ENCODE results near the gene MDN1.

Gene MDN1

GRCh38 chr6:89680551-89680950 lies 139.0 kb downstream of the MDN1 start:
- Histone ChIP-seq H3K4me2 (ENCODE audit: insufficient read depth, low read length) (no peak overlapping the region), H3K4me1 (ENCODE audit: insufficient read depth, low read length) (no peaks in the 10 kb centered on the region), H3K36me3 (ENCODE audit: insufficient read depth, low read length) (peaks cover 96% of the 10 kb centered on the region), H2AFZ (ENCODE audit: low read depth, low read length) (no peak overlapping the region), H3K27ac (ENCODE audit: low read length) (no peak overlapping the region), H3K79me2 (ENCODE audit: insufficient read depth, low read length) (no peaks in the 10 kb centered on the region), H4K20me1 (ENCODE audit: insufficient read depth, low read length) (no peaks in the 10 kb centered on the region), H3K27me3 (ENCODE audit: insufficient read depth, low read length, poor library complexity) (no peaks in the 10 kb centered on the region), H3K9me3 (ENCODE audit: insufficient read depth, low read length, severe bottlenecking) (no peaks in the 10 kb centered on the region), H3K9ac (ENCODE audit: low read depth, low read length) (no peak overlapping the region), H3K4me3 (ENCODE audit: low read depth in 1 of 2, low read length in 2 of 2) (no peak overlapping the region)
- ATAC-seq (ENCODE audit: insufficient read depth, low read depth) = no peak
- no peak for DNase-seq
- TF ChIP-seq, protein P1, sequence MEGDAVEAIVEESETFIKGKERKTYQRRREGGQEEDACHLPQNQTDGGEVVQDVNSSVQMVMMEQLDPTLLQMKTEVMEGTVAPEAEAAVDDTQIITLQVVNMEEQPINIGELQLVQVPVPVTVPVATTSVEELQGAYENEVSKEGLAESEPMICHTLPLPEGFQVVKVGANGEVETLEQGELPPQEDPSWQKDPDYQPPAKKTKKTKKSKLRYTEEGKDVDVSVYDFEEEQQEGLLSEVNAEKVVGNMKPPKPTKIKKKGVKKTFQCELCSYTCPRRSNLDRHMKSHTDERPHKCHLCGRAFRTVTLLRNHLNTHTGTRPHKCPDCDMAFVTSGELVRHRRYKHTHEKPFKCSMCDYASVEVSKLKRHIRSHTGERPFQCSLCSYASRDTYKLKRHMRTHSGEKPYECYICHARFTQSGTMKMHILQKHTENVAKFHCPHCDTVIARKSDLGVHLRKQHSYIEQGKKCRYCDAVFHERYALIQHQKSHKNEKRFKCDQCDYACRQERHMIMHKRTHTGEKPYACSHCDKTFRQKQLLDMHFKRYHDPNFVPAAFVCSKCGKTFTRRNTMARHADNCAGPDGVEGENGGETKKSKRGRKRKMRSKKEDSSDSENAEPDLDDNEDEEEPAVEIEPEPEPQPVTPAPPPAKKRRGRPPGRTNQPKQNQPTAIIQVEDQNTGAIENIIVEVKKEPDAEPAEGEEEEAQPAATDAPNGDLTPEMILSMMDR (IDR thresholded peaks at IDR 0.05; ENCODE audit: borderline replicate concordance, extremely low read depth, low read length, poor library complexity, severe bottlenecking) = no peak
- no peak for TF ChIP-seq EZH2 (IDR thresholded peaks at IDR 0.05; ENCODE audit: borderline replicate concordance, low read depth, low read length, severe bottlenecking)

DNA sequence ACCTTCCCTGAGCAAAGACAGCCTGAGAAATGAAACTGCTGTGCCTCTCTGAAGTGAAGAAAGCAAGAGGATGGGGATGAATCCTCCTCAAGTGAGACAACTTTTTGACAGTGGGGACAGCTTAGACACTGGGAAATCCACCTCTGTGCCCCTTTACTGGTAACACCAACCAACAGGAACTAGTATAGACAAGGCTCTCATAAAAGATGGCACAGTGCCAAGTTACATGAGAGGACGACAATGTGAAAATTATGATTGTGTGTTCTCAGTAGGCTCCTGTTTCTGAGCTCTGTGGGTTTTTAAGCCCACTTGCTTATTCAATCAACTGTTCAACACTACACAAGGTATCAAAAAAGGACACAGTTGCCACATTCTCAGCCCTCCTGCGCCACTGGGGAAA lies 139.4 kb downstream of the MDN1 start:
- no peak for DNase-seq
- H2AFZ ChIP-seq (ENCODE audit: low read depth, low read length) = no peak overlapping the region
- ATAC-seq (ENCODE audit: insufficient read depth, low read depth) = no peak
- no peaks in the 10 kb centered on the region for H3K79me2 ChIP-seq (ENCODE audit: insufficient read depth, low read length)
- H3K4me2 ChIP-seq (ENCODE audit: insufficient read depth, low read length) = no peak overlapping the region
- no peaks in the 10 kb centered on the region for H3K27me3 ChIP-seq (ENCODE audit: insufficient read depth, low read length, poor library complexity)
- H3K36me3 ChIP-seq (ENCODE audit: insufficient read depth, low read length) = peaks cover 96% of the 10 kb centered on the region
- H3K27ac ChIP-seq (ENCODE audit: low read length) = no peak overlapping the region
- no peak overlapping the region for H3K9ac ChIP-seq (ENCODE audit: low read depth, low read length)
- H3K4me3 ChIP-seq (ENCODE audit: low read depth in 1 of 2, low read length in 2 of 2) = no peak overlapping the region
- no peaks in the 10 kb centered on the region for H3K9me3 ChIP-seq (ENCODE audit: insufficient read depth, low read length, severe bottlenecking)
- TF ChIP-seq EZH2 (IDR thresholded peaks at IDR 0.05; ENCODE audit: borderline replicate concordance, low read depth, low read length, severe bottlenecking) = no peak
- TF ChIP-seq, protein P1 (IDR thresholded peaks at IDR 0.05; ENCODE audit: borderline replicate concordance, extremely low read depth, low read length, poor library complexity, severe bottlenecking) = no peak
- no peaks in the 10 kb centered on the region for H3K4me1 ChIP-seq (ENCODE audit: insufficient read depth, low read length)
- no peaks in the 10 kb centered on the region for H4K20me1 ChIP-seq (ENCODE audit: insufficient read depth, low read length)

DNA sequence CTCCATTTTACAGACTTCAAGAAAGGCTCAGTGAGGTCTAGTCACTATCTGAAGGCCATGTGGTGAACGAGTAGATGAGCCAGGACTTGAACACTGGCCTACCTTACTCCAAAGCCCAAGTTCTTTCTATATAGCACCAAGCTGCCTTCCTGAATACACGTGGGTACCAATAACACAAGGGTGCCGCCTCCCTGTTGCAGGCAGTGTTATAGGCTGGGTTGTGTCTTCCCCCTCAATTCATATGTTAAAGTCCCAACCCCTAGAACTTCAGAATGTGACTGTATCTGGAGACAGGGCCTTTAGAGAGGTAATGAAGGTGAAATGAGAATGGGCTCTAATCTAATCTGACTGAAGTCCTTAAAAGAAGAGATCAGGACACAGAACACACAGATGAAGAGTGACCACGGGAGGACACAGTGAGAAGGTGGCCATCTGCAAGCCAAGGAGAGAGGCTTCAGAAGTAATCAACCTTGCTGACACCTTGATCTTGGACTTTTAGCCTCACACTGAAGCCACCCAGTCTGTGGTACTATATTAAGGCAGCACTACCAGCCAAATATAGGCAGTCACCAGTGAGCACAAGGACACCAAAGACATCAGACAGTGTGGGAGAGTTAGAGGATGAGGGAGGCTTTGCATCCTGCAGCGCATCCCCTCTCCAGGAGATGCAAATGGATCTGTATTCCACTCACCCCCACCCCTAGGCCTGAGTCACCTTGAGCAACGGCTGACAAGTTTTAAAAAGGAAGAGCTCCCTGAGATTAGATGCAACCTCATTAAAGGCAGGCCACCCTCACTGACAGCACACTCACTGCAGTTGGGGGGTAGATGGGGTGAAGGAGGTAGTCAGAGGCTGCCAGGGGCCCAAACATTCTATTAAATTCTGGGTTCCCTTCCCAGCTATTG lies 140.1 kb downstream of the MDN1 start:
- H3K4me1 ChIP-seq (ENCODE audit: insufficient read depth, low read length) = no peaks in the 10 kb centered on the region
- H4K20me1 ChIP-seq (ENCODE audit: insufficient read depth, low read length) = no peaks in the 10 kb centered on the region
- no peak overlapping the region for H2AFZ ChIP-seq (ENCODE audit: low read depth, low read length)
- no peaks in the 10 kb centered on the region for H3K27me3 ChIP-seq (ENCODE audit: insufficient read depth, low read length, poor library complexity)
- no peak overlapping the region for H3K9ac ChIP-seq (ENCODE audit: low read depth, low read length)
- no peaks in the 10 kb centered on the region for H3K79me2 ChIP-seq (ENCODE audit: insufficient read depth, low read length)
- ATAC-seq (ENCODE audit: insufficient read depth, low read depth) = no peak
- no peak for TF ChIP-seq EZH2 (IDR thresholded peaks at IDR 0.05; ENCODE audit: borderline replicate concordance, low read depth, low read length, severe bottlenecking)
- TF ChIP-seq, protein P1 (IDR thresholded peaks at IDR 0.05; ENCODE audit: borderline replicate concordance, extremely low read depth, low read length, poor library complexity, severe bottlenecking) = no peak
- no peak overlapping the region for H3K27ac ChIP-seq (ENCODE audit: low read length)
- no peak for DNase-seq
- H3K4me3 ChIP-seq (ENCODE audit: low read depth in 1 of 2, low read length in 2 of 2) = no peak overlapping the region
- H3K9me3 ChIP-seq (ENCODE audit: insufficient read depth, low read length, severe bottlenecking) = no peaks in the 10 kb centered on the region
- no peak overlapping the region for H3K4me2 ChIP-seq (ENCODE audit: insufficient read depth, low read length)
- peaks cover 96% of the 10 kb centered on the region for H3K36me3 ChIP-seq (ENCODE audit: insufficient read depth, low read length)

All from DND-41 (cell line).